GM12864 (cell line): ENCODE data around the gene RNF150.

ENCODE experiments used
- DNase-seq: peaks from one replicate; pipeline ENCODE4 v3.0.0-alpha.2; 2011; ENCODE audit warnings: low read depth
- H3K4me3 ChIP-seq: 2 replicates; pipeline ENCODE4 v1.5.1; 2011; ENCODE audit warnings: mild to moderate bottlenecking, low read depth, low read length, control low read depth
- CTCF ChIP-seq: IDR thresholded peaks from 2 replicates; pipeline ENCODE4 v1.5.1; 2011; ENCODE audit warnings: low read depth, mild to moderate bottlenecking, moderate library complexity, low read length, control low read depth, inconsistent platforms; ENCODE audit errors: missing control alignments

Gene RNF150

GRCh38 chr4:140874056-140874455 is 259.2 kb downstream of the RNF150 start:
- no peak for DNase-seq
- H3K4me3 ChIP-seq = no peak overlapping the region
- no peak for TF ChIP-seq CTCF

GRCh38 chr4:140871368-140871767 is 261.9 kb downstream of the RNF150 start:
- no peak overlapping the region for H3K4me3 ChIP-seq
- TF ChIP-seq CTCF = no peak
- no peak for DNase-seq

GRCh38 chr4:140870427-140870826 is 262.8 kb downstream of the RNF150 start:
- DNase-seq = no peak
- no peak overlapping the region for H3K4me3 ChIP-seq
- no peak for TF ChIP-seq CTCF

GRCh38 chr4:140869446-140869845 is 263.8 kb downstream of the RNF150 start:
- H3K4me3 ChIP-seq = no peak overlapping the region
- TF ChIP-seq CTCF = no peak
- no peak for DNase-seq

GRCh38 chr4:140867356-140867755 is 265.9 kb downstream of the RNF150 start:
- no peak for TF ChIP-seq CTCF
- no peak overlapping the region for H3K4me3 ChIP-seq
- no peak for DNase-seq

GRCh38 chr4:140866492-140867005 is 266.7 kb downstream of the RNF150 start:
- DNase-seq = no peak
- TF ChIP-seq CTCF = no peak
- no peak overlapping the region for H3K4me3 ChIP-seq
